B cell (primary cell): ENCODE data around the gene ARID3A. TPM values are rescaled to one million over a fixed set of nuclear protein-coding genes. Genes with fewer than 3 reads are reported as not detected.

Experiments
- ATAC-seq: fragments of 200-7000 bp; cut with Tn5 transposase; one replicate; pipeline ENCODE4 v1.10.0; 2021; ENCODE audit warnings: low read depth, mild to moderate bottlenecking, moderate number of reproducible peaks, moderate library complexity
- CTCF ChIA-PET: fragments of 350-600 bp; sonication (Branson Sonifier 250); formaldehyde crosslinking; loops from one replicate; lab custom pipeline; 2021; ENCODE audit warnings: antibody characterized with exemption, inconsistent platforms; lab: Charles Lee
- POLR2A ChIA-PET: fragments of 350-600 bp; sonication (Branson Sonifier 250); formaldehyde crosslinking; loops from one replicate; lab custom pipeline; 2021; ENCODE audit warnings: antibody characterized with exemption; lab: Charles Lee
- DNase-seq: peaks from one replicate; pipeline ENCODE4 v3.0.0; 2013
- H2AFZ ChIP-seq: 2 replicates; pipeline ENCODE4 v1.6.1; 2012; ENCODE audit warnings: mild to moderate bottlenecking, low read depth, low read length; ENCODE audit not compliant: insufficient read depth, poor library complexity, severe bottlenecking
- H3K27ac ChIP-seq, 2 donors: 1 replicate in 1 of 2; 2 replicates in 1 of 2; pipeline ENCODE4 v1.5.1; 2012 to 2013; ENCODE audit warnings: low read length in 2 of 2, mild to moderate bottlenecking in 2 of 2, moderate library complexity in 1 of 2
- H3K27me3 ChIP-seq, 4 experiments: fragments of 200-600 bp in 1 of 4; sonication (generic) in 1 of 4; replicated peaks in 1 of 4; 1 replicate in 2 of 4; 2 replicates in 2 of 4; pipeline versions ENCODE4 v1.6.1 to v1.7.0; 2013 to 2016; ENCODE audit warnings: low read length in 3 of 4, mild to moderate bottlenecking in 2 of 4, mixed read lengths in 1 of 4, moderate library complexity in 1 of 4; ENCODE audit not compliant: insufficient read depth in 4 of 4, control insufficient read depth in 3 of 4; ENCODE audit errors: control extremely low read depth in 1 of 4
- H3K36me3 ChIP-seq, 2 experiments: replicated peaks in 1 of 2; 1 replicate in 1 of 2; 2 replicates in 1 of 2; pipeline versions ENCODE4 v1.6.1 to v1.7.1; 2013; ENCODE audit warnings: low read length in 1 of 2; ENCODE audit not compliant: insufficient read depth in 2 of 2, control insufficient read depth in 1 of 2; ENCODE audit errors: control extremely low read depth in 1 of 2, extremely low read depth in 1 of 2
- H3K4me1 ChIP-seq, 2 donors: fragments of 200-600 bp in 1 of 2; sonication (generic) in 1 of 2; 1 replicate in 1 of 2; 2 replicates in 1 of 2; pipeline versions ENCODE4 v1.5.1 to v1.6.1; 2013 to 2017; ENCODE audit warnings: low read length in 2 of 2; ENCODE audit not compliant: control insufficient read depth in 2 of 2, insufficient read depth in 2 of 2
- H3K4me2 ChIP-seq: replicated peaks from 2 replicates; pipeline ENCODE3; 2012; ENCODE audit warnings: mild to moderate bottlenecking, low read depth, low read length; ENCODE audit not compliant: poor library complexity, severe bottlenecking
- H3K4me3 ChIP-seq, 5 experiments: fragments of 200-600 bp in 1 of 5; sonication (generic) in 1 of 5; 1 replicate in 3 of 5; 2 replicates in 2 of 5; pipeline versions ENCODE4 v1.5.1 to v1.7.0; 2011 to 2016; ENCODE audit warnings: low read length in 4 of 5, mild to moderate bottlenecking in 4 of 5, low read depth in 2 of 5, control low read depth in 1 of 5, moderate library complexity in 1 of 5; ENCODE audit not compliant: insufficient read depth in 1 of 5; ENCODE audit errors: control extremely low read depth in 1 of 5, extremely low read depth in 1 of 5
- H3K79me2 ChIP-seq: fragments of 200-600 bp; sonication (generic); one replicate; pipeline ENCODE4 v1.6.0; 2016; ENCODE audit warnings: low read length; ENCODE audit not compliant: control insufficient read depth, insufficient read depth
- H3K9ac ChIP-seq: fragments of 200-600 bp; sonication (generic); 2 replicates; pipeline ENCODE4 v1.6.1; 2017; ENCODE audit warnings: mild to moderate bottlenecking, low read length, moderate library complexity
- H3K9me3 ChIP-seq, 3 donors: one replicate each; pipeline versions ENCODE4 v1.6.1 to v1.7.1; 2013; ENCODE audit warnings: low read length in 2 of 3; ENCODE audit not compliant: control insufficient read depth in 2 of 3, insufficient read depth in 1 of 3; ENCODE audit errors: control extremely low read depth in 1 of 3
- H4K20me1 ChIP-seq: 2 replicates; pipeline ENCODE4 v1.6.0; 2012; ENCODE audit warnings: mild to moderate bottlenecking, low read length; ENCODE audit not compliant: insufficient read depth, control insufficient read depth, poor library complexity, severe bottlenecking
- H3K27ac Mint-ChIP-seq: one replicate; pipeline ENCODE4 v1.8.0; 2021; ENCODE audit warnings: mixed read lengths
- H3K27me3 Mint-ChIP-seq: one replicate; pipeline ENCODE4 v1.8.0; 2021; ENCODE audit warnings: mixed read lengths
- H3K4me1 Mint-ChIP-seq: one replicate; pipeline ENCODE4 v1.8.0; 2021; ENCODE audit warnings: mixed read lengths
- H3K4me3 Mint-ChIP-seq: one replicate; pipeline ENCODE4 v1.8.0; 2021; ENCODE audit warnings: mixed read lengths
- H3K9me3 Mint-ChIP-seq: one replicate; pipeline ENCODE4 v1.8.0; 2022; ENCODE audit warnings: mixed read lengths; ENCODE audit not compliant: insufficient read depth
- CTCF ChIP-seq: fragments of 200-600 bp; IDR thresholded peaks from one replicate; pipeline ENCODE4 v1.8.0; 2022; ENCODE audit warnings: antibody characterized with exemption, mild to moderate bottlenecking
- EZH2 ChIP-seq: IDR thresholded peaks from 2 replicates; pipeline ENCODE4 v1.6.1; 2012; ENCODE audit warnings: borderline replicate concordance, low read depth, mild to moderate bottlenecking, moderate library complexity, low read length; ENCODE audit not compliant: insufficient read depth, poor library complexity, severe bottlenecking
- WGBS: methylation state at CpG from one replicate; pipeline ENCODE4 v1.1.5; 2013; ENCODE audit warnings: missing lambda C conversion rate; ENCODE audit not compliant: insufficient coverage; 5-methylcytosine and 5-hydroxymethylcytosine counted together
- intact Hi-C: fragments of 100-400 bp; cut with micrococcal nuclease; formaldehyde crosslinking; loops from one replicate; pipeline ENCODE4 v1.10.0; 2022
- polyA plus RNA-seq: library from polyadenylated mRNA; depleted of rRNA; stranded (reverse); fragments of >200 nt; gene quantifications from 2 replicates; pipeline ENCODE4 v1.2.3, GENCODE V29; 2012
- total RNA-seq, 2 donors: library from RNA; stranded (reverse); fragments of 120-200 nt in 1 of 2; gene quantifications; 1 replicate in 1 of 2; 2 replicates in 1 of 2; pipeline versions ENCODE4 v1.2.3 to v1.2.4, GENCODE V29; 2013 to 2022

ARID3A gene
- total and polyA plus RNA-seq, 2 donors (not counting 1 experiment from before 2014, with no cell fraction given), result 22.9 to 60.5 TPM

- peak overlapping the region; percentile 71 for H3K4me3 Mint-ChIP-seq
- 20% methylated on average over 17 of the region's 35 CpGs for WGBS
- H3K27me3 Mint-ChIP-seq, result peaks cover 3% of the 10 kb centered on the region
- H3K4me1 Mint-ChIP-seq, result peaks cover 30% of the 10 kb centered on the region
- Histone ChIP-seq H2AFZ (peak overlapping the region; percentile 45), H3K27me3 (peaks cover 0 to 35% (median 4%) of the 10 kb centered on the region in 4 experiments), H3K4me1 (peaks cover 42 to 54% of the 10 kb centered on the region in 2 donors), H3K27ac (peak overlapping the region in 1 of 2 donors; percentile 51), H3K4me2 (peak overlapping the region; percentile 93), H3K9me3 (peaks cover 0 to 4% (median 0%) of the 10 kb centered on the region in 3 donors), H3K36me3 (no peaks in the 10 kb centered on the region), H3K4me3 (peak overlapping the region in 3 of 5 experiments; percentile 45 to 60 (median 52)), H4K20me1 (peaks cover 4% of the 10 kb centered on the region), H3K79me2 (peaks cover 22% of the 10 kb centered on the region), H3K9ac (peak overlapping the region; percentile 63)
- ChIA-PET POLR2A (interaction anchor here (0.6 to 1.0 kb wide), 2 partner anchors 16 to 53 kb away, joined by 6 to 7 read pairs; no protein-coding TSS in a partner anchor), CTCF (interaction anchor here (1.5 to 2.5 kb wide), 4 partner anchors 10 to 57 kb away, joined by 4 to 9 read pairs (median 6); partner anchors contain the start of genes CFD, MED16 and RNU6-9)
- H3K27ac Mint-ChIP-seq, result peak overlapping the region; percentile 41
- no peaks in the 10 kb centered on the region for H3K9me3 Mint-ChIP-seq
- ATAC-seq (no peak), DNase-seq (peak; percentile 54)
- intact Hi-C loops, result loop anchor here (1.0 kb wide), 1 partner anchor 7 kb away; no protein-coding TSS in a partner anchor
- TF ChIP-seq EZH2, result no peak
- TF ChIP-seq CTCF, result no peak
These were observed 9.1 kb upstream of the ARID3A start for GRCh38 chr19:916645-917322.
